Measurements from ENCODE around the gene MED6.

The MED6 gene

GRCh38 chr14:70595443-70596185 lies 4.8 kb downstream of the MED6 start:
- DNase-seq = no peak

GRCh38 chr14:70594461-70594860 lies 6.0 kb downstream of the MED6 start:
- DNase-seq = no peak

GRCh38 chr14:70585231-70585630 lies 15.2 kb downstream of the MED6 start:
- DNase-seq = no peak

- no peak for DNase-seq
These were observed 23.6 kb downstream of the MED6 start for GRCh38 chr14:70576891-70577290.

GRCh38 chr14:70573050-70573449 lies 27.4 kb downstream of the MED6 start:
- no peak for DNase-seq

- DNase-seq = no peak
These were observed 29.3 kb downstream of the MED6 start for GRCh38 chr14:70571139-70571538.

- peak; percentile 37 for DNase-seq
These were observed 32.7 kb downstream of the MED6 start for GRCh38 chr14:70567791-70568190.

GRCh38 chr14:70563869-70564268 lies 36.6 kb downstream of the MED6 start:
- peak; percentile 11 for DNase-seq

- no peak for DNase-seq
These were observed 37.0 kb downstream of the MED6 start for GRCh38 chr14:70563417-70563816.

GRCh38 chr14:70558356-70558755 lies 42.1 kb downstream of the MED6 start:
- no peak for DNase-seq

- DNase-seq = no peak
These were observed 44.6 kb downstream of the MED6 start for GRCh38 chr14:70555890-70556289.

- no peak for DNase-seq
These were observed 62.4 kb downstream of the MED6 start for GRCh38 chr14:70538087-70538486.

- DNase-seq = no peak
These were observed 63.6 kb downstream of the MED6 start for GRCh38 chr14:70536830-70537229.

GRCh38 chr14:70534904-70535303 lies 65.6 kb downstream of the MED6 start, which contains the start of gene ADAM20:
TSS of gene ADAM20 (minus strand) at chr14:70535004. CDS start at chr14:70524757, 10,247 bp downstream.
- DNase-seq = no peak
